GM19397 (cell line): ENCODE results near the gene CT45A7.
"Not testable (repeated sequence)": the region's sequence is repeated elsewhere in the genome, so short reads cannot be mapped to it uniquely, and the experiment has no call there.

Experiments
- ATAC-seq: cut with Tn5 transposase; IDR thresholded peaks from one replicate; pipeline ENCODE4 v1.9.1; 2021; ENCODE audit warnings: mild to moderate bottlenecking, moderate library complexity; ENCODE audit not compliant: unreplicated experiment

The CT45A7 gene, protein sequence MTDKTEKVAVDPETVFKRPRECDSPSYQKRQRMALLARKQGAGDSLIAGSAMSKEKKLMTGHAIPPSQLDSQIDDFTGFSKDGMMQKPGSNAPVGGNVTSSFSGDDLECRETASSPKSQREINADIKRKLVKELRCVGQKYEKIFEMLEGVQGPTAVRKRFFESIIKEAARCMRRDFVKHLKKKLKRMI

DNA sequence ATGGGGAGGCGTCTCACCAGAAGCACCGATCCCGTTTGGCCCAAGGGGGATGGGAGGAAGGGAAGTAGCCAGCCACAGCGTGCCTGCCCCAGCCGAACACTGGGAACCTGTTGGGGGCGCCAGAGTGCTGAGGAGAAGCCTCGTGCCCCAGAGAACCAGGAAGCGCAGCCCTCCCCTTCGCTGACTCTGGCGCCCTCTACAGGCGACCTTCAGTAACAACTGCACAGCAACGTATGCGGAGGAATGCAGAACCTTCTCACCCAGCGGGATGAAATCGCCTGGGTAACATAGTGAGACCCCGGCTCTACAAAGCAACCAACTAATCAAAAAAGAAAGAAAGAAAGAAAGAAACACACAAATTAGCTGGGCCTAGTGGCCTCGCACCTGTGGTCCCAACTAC is at the start of gene CT45A7:
TSS of gene CT45A7 (minus strand) at position 101 of the 400 bp plus-strand sequence. CDS start 3,747 bp downstream, outside the sequence.
- not testable (repeated sequence) for ATAC-seq

DNA sequence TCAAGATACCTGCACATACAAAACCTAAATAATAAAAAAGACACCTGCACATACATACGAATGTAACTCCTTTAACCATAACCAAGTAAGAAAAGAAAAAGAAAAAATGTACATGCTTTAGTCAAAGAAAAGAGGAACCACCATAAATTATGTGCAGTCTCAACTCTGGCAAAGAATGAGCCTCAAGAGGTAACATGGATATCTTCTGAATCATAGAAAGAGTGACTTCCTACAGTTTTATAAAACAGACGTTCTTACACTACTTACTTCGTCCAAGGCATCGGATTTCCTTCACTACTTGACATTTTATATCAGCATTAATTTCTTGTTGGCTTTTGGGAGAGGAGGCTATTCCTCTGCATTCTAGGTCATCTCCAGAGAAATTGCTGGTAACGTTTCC is 45.7 kb upstream of the CT45A7 start:
- not testable (repeated sequence) for ATAC-seq

DNA sequence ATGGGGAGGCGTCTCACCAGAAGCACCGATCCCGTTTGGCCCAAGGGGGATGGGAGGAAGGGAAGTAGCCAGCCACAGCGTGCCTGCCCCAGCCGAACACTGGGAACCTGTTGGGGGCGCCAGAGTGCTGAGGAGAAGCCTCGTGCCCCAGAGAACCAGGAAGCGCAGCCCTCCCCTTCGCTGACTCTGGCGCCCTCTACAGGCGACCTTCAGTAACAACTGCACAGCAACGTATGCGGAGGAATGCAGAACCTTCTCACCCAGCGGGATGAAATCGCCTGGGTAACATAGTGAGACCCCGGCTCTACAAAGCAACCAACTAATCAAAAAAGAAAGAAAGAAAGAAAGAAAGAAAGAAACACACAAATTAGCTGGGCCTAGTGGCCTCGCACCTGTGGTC is 34.6 kb upstream of the CT45A7 start, which contains the start of gene CT45A9:
TSS of gene CT45A9 (minus strand) at position 101 of the 400 bp plus-strand sequence. CDS start 3,751 bp downstream, outside the sequence.
- ATAC-seq: not testable (repeated sequence)

DNA sequence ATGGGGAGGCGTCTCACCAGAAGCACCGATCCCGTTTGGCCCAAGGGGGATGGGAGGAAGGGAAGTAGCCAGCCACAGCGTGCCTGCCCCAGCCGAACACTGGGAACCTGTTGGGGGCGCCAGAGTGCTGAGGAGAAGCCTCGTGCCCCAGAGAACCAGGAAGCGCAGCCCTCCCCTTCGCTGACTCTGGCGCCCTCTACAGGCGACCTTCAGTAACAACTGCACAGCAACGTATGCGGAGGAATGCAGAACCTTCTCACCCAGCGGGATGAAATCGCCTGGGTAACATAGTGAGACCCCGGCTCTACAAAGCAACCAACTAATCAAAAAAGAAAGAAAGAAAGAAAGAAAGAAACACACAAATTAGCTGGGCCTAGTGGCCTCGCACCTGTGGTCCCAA is 17.4 kb upstream of the CT45A7 start, which contains the start of gene CT45A8:
TSS of gene CT45A8 (minus strand) at position 101 of the 400 bp plus-strand sequence. CDS start 3,755 bp downstream, outside the sequence.
- not testable (repeated sequence) for ATAC-seq

DNA sequence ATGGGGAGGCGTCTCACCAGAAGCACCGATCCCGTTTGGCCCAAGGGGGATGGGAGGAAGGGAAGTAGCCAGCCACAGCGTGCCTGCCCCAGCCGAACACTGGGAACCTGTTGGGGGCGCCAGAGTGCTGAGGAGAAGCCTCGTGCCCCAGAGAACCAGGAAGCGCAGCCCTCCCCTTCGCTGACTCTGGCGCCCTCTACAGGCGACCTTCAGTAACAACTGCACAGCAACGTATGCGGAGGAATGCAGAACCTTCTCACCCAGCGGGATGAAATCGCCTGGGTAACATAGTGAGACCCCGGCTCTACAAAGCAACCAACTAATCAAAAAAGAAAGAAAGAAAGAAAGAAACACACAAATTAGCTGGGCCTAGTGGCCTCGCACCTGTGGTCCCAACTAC is 17.2 kb downstream of the CT45A7 start, which contains the start of gene CT45A2:
TSS of gene CT45A2 (minus strand) at position 101 of the 400 bp plus-strand sequence. CDS start 3,747 bp downstream, outside the sequence.
- ATAC-seq: not testable (repeated sequence)

DNA sequence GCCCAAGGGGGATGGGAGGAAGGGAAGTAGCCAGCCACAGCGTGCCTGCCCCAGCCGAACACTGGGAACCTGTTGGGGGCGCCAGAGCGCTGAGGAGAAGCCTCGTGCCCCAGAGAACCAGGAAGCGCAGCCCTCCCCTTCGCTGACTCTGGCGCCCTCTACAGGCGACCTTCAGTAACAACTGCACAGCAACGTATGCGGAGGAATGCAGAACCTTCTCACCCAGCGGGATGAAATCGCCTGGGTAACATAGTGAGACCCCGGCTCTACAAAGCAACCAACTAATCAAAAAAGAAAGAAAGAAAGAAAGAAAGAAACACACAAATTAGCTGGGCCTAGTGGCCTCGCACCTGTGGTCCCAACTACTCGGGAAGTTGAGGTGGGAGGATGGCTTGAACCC is 34.4 kb downstream of the CT45A7 start, which contains the start of gene CT45A6:
TSS of gene CT45A6 (minus strand) at position 101 of the 400 bp plus-strand sequence. CDS start 3,794 bp downstream, outside the sequence.
- not testable (repeated sequence) for ATAC-seq

DNA sequence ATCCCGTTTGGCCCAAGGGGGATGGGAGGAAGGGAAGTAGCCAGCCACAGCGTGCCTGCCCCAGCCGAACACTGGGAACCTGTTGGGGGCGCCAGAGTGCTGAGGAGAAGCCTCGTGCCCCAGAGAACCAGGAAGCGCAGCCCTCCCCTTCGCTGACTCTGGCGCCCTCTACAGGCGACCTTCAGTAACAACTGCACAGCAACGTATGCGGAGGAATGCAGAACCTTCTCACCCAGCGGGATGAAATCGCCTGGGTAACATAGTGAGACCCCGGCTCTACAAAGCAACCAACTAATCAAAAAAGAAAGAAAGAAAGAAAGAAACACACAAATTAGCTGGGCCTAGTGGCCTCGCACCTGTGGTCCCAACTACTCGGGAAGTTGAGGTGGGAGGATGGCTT is 51.7 kb downstream of the CT45A7 start, which contains the start of gene CT45A5:
TSS of gene CT45A5 (minus strand) at position 101 of the 400 bp plus-strand sequence. CDS start 3,774 bp downstream, outside the sequence.
- ATAC-seq: not testable (repeated sequence)
